C4-2B (cell line): ENCODE measurements around the gene IKZF1.

Experiments
- CTCF ChIP-seq: fragments of 450-650 bp; conservative IDR thresholded peaks from 2 replicates; pipeline ENCODE4 v1.5.1; 2017; ENCODE audit warnings: mild to moderate bottlenecking
- ZFX ChIP-seq: fragments of 450-650 bp; IDR thresholded peaks from 2 replicates; pipeline ENCODE4 v1.6.1; 2017

GRCh38 chr7:50287129-50287528, 17.4 kb upstream of the IKZF1 start:
- TF ChIP-seq CTCF (no peak), ZFX (no peak)
